Measurements from ENCODE around the gene ABCC4. TPM values are rescaled to one million over a fixed set of nuclear protein-coding genes. Genes with fewer than 3 reads are reported as not detected.

Gene ABCC4
- total RNA-seq, 2 donors from 2014 or later, result 2.8 to 12.2 TPM

DNA sequence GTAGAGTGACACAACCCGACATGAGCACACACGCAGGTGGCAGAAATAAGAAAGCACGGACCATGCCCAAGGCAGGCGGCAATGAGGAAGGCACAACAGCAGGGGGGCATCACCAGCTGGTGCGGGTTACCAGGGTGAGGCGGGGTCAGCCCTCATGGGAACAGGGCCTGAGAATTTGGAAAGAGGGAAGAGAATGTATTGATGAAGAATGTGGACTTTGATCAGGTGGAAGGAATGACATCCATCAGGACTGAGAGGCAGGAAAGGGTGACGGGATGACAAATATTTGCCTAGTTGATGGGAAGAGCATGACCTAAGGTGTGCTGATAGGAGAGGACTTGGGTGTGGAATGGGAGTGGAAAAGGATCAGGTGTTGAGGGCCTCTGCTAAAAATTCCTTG, 177.5 kb downstream of the ABCC4 start:
- Histone ChIP-seq H3K4me1 (ENCODE audit: control insufficient read depth in 1 of 2, low read depth in 2 of 2) (no peaks in the 10 kb centered on the region), H3K27ac (no peak overlapping the region), H3K27me3 (replicated peaks; ENCODE audit: insufficient read depth) (no peaks in the 10 kb centered on the region), H3K36me3 (no peaks in the 10 kb centered on the region), H3K9me3 (no peaks in the 10 kb centered on the region), H3K4me3 (no peak overlapping the region)
- DNase-seq (ENCODE audit: low spot score) (no peak), ATAC-seq (ENCODE audit: insufficient number of reproducible peaks, low FRiP score, low read depth) (no peak)
- TF ChIP-seq, protein P1, sequence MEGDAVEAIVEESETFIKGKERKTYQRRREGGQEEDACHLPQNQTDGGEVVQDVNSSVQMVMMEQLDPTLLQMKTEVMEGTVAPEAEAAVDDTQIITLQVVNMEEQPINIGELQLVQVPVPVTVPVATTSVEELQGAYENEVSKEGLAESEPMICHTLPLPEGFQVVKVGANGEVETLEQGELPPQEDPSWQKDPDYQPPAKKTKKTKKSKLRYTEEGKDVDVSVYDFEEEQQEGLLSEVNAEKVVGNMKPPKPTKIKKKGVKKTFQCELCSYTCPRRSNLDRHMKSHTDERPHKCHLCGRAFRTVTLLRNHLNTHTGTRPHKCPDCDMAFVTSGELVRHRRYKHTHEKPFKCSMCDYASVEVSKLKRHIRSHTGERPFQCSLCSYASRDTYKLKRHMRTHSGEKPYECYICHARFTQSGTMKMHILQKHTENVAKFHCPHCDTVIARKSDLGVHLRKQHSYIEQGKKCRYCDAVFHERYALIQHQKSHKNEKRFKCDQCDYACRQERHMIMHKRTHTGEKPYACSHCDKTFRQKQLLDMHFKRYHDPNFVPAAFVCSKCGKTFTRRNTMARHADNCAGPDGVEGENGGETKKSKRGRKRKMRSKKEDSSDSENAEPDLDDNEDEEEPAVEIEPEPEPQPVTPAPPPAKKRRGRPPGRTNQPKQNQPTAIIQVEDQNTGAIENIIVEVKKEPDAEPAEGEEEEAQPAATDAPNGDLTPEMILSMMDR (IDR thresholded peaks at IDR 0.05), result no peak

DNA sequence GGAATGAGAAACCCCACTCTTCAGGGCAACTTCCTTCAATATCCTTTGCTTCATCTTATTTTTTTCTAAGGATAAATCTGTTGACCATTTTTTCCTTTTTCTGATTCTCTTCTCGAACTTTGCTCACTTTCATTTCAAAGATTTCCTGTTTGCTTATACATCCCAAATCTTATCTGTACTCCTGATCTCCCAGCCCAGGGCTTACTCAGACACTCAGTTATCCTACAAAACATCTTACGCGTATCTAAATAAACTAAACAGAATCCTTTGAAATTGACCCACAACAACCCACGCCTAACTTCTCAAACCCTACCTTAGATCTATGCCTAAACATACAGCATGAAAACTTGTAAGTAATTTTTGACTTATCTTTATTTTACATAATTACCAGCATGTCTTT, 179.2 kb downstream of the ABCC4 start:
- Histone ChIP-seq H3K27me3 (replicated peaks; ENCODE audit: insufficient read depth) (no peaks in the 10 kb centered on the region), H3K9me3 (no peaks in the 10 kb centered on the region), H3K4me3 (no peak overlapping the region), H3K36me3 (no peaks in the 10 kb centered on the region), H3K4me1 (ENCODE audit: control insufficient read depth in 1 of 2, low read depth in 2 of 2) (no peaks in the 10 kb centered on the region), H3K27ac (no peak overlapping the region)
- TF ChIP-seq, protein P1 (IDR thresholded peaks at IDR 0.05), result no peak
- DNase-seq (ENCODE audit: low spot score) (no peak), ATAC-seq (ENCODE audit: insufficient number of reproducible peaks, low FRiP score, low read depth) (no peak)

DNA sequence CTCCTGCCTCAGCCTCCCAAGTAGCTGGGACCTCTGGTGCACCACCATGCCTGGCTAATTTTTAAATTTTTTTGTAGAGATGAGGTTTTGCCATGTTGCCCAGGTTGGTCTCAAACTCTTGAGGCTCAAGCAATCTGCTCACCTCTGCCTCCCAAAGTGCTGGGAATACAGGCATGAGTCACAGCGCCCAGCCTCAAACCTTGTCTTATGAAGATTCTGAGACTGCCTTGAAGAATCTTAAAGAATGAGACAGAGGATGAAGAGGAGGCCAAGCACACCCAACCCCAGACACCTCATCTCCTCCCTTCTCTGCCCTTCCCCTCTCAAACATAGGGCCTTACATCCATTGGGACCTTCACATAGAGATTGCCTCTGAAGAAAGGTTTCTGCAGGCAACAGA, 179.7 kb downstream of the ABCC4 start:
- ATAC-seq (ENCODE audit: insufficient number of reproducible peaks, low FRiP score, low read depth) (no peak), DNase-seq (ENCODE audit: low spot score) (no peak)
- H3K27me3 ChIP-seq (replicated peaks; ENCODE audit: insufficient read depth), result no peaks in the 10 kb centered on the region
- no peaks in the 10 kb centered on the region for H3K36me3 ChIP-seq
- TF ChIP-seq, protein P1 (IDR thresholded peaks at IDR 0.05), result no peak
- H3K27ac ChIP-seq, result no peak overlapping the region
- H3K9me3 ChIP-seq, result no peaks in the 10 kb centered on the region
- H3K4me3 ChIP-seq, result no peak overlapping the region
- H3K4me1 ChIP-seq (ENCODE audit: control insufficient read depth in 1 of 2, low read depth in 2 of 2), result no peaks in the 10 kb centered on the region

DNA sequence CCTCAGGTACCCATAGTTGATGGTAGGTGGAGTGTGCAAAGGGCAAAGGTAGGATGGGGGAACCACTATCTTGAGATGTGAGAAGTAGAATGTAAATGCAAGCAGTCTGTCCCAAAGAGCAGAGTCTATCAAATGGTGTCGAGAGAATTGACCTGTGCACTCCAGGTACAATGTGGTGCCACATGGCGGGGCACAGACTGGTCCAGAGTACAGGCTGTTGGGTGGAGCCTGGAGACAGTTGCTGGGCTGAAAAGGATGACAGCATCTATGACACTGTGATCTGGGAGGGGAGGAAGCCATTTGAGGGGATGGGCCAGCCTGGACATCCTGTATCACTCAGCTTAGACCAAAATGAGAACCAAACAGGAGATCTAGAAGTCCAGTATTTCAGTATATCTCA, 180.6 kb downstream of the ABCC4 start:
- Histone ChIP-seq H3K36me3 (no peaks in the 10 kb centered on the region), H3K27me3 (replicated peaks; ENCODE audit: insufficient read depth) (no peaks in the 10 kb centered on the region), H3K27ac (no peak overlapping the region), H3K4me3 (no peak overlapping the region), H3K4me1 (ENCODE audit: control insufficient read depth in 1 of 2, low read depth in 2 of 2) (no peaks in the 10 kb centered on the region), H3K9me3 (no peaks in the 10 kb centered on the region)
- no peak for DNase-seq (ENCODE audit: low spot score)
- no peak for ATAC-seq (ENCODE audit: insufficient number of reproducible peaks, low FRiP score, low read depth)
- TF ChIP-seq, protein P1 (IDR thresholded peaks at IDR 0.05), result no peak

DNA sequence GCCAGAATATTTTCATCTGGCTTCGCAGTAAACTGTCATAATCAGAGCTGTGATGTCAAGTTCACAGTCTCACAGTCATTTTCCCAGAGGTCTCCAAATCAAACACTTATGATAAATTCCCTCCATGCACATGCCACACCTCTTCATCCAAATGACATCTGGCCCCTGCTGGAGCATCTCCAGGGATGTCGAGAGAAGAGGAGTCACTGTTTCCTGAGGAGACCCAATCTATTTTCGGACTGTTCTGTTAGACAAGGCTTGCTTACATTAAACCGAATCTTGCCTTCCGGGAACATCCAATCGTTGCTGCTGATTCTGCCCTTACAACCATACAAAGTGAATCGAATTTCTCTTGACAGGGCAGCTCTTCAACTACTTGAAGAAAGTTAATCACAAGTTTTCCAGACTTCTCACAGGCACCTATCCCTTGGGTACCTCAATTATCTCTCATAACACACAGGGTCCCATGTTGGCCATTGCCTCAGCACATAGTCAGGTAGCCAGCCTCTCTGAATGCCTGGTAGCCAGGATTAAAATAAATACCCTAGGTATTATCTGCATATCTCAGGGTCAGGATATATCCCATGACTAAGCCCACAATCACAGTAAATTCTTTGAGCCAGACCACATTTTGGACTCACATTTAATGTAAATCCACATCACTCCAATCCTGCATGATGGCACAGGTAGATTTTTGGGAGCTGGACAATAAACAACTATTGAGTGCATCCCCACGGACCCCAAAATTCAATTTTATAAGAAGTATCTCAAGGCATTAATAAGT, 182.5 kb downstream of the ABCC4 start:
- Histone ChIP-seq H3K4me3 (no peak overlapping the region), H3K36me3 (no peaks in the 10 kb centered on the region), H3K27me3 (replicated peaks; ENCODE audit: insufficient read depth) (no peaks in the 10 kb centered on the region), H3K9me3 (no peaks in the 10 kb centered on the region), H3K27ac (no peak overlapping the region), H3K4me1 (ENCODE audit: control insufficient read depth in 1 of 2, low read depth in 2 of 2) (no peaks in the 10 kb centered on the region)
- ATAC-seq (ENCODE audit: insufficient number of reproducible peaks, low FRiP score, low read depth) (no peak), DNase-seq (ENCODE audit: low spot score) (no peak)
- TF ChIP-seq, protein P1 (IDR thresholded peaks at IDR 0.05), result no peak

Measured in thoracic aorta (tissue), 2 donors.